ENCODE data around the gene UBE3B.

Gene UBE3B

DNA sequence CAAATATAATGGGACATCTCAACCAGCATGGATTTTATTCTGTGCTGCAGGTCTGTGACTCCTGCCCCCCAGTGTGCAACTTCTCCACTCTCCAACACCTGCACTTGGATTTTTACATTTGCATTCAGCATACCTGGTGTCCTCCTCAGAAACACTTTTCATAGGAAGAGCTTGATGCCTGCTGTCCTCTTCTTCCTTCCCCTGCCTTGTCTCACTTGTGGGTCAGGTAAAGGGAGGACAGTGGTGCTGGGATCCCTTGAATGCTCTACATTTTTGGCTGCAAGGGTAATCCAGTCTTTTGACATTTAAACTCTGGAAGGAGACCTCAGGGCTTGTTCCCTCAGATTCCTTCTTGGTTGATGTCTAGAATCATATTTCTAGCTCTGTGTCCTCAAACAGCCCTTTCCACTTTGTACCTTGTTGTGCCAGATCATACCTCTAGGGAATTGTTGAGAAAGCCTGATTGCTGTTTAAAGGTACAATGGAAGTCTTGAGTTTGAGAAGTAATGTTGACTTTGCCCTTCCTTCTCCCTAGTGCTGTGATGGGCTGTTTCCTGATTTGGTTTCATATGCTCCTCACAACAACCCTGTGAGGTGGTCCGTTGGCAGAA, 12.6 kb downstream of the UBE3B start:
- no peak for DNase-seq (ENCODE audit: low read depth, low spot score)
- no peak overlapping the region for H3K27ac ChIP-seq

DNA sequence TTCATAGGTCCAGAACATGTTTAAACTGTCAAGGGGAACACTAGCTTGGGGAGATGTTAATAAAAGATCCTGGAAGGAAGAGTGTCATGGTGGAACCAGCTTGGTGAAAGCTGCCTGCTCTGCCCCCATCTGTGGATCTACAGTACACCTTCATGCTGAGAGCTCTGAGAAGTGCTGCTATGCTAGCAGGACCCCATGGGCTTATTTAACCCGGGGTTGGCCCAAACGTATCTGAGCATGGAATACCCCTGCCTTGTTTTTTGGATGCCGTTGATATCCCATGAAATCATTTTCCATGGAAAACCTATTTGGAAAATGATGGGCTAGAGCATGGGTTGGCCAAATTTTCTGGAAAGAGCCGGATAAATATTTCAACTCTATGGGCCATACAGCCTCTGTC, 14.2 kb downstream of the UBE3B start:
- H3K27ac ChIP-seq: no peak overlapping the region
- DNase-seq (ENCODE audit: low read depth, low spot score): no peak

DNA sequence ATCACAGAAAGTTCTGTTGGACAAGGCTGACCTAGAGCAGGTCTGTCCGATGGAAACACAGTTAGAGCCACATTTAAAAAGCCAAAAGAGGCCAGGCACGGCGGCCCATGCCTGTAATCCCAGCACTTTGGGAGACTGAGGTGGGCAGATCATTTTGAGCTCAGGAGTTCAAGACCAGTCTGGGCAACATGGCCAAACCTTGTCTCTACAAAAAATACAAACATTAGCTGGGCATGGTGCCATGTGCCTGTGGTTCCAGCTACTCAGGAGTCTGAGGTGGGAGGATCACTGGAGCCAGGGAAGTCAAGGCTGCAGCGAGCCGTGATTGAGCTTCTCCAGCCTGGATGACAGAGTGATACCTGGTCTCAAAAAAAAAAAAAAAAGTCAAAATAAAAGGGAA, 14.9 kb downstream of the UBE3B start:
- H3K27ac ChIP-seq: no peak overlapping the region

DNA sequence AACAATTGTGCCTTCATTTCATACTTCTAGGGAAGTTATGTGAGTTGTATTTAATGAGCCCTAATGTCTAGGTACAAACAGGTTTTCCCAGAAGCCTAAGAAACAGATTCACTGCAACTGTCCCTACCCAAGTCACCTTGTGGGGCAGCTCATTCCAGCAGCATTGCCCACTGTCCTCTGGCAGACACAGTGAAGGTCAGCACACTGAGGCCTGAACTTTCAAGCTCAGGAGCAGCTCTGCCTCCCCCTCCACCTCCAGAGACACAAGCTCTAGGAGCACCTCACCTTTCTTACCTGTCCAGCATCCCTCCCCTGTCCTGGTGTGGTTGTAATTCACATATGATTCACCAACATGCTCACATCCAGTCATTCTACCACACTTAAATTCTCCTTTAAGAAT, 15.7 kb downstream of the UBE3B start:
- H3K27ac ChIP-seq: no peak overlapping the region
- DNase-seq (ENCODE audit: low read depth, low spot score): no peak

More for the DNA sequence above, 14.9 kb downstream of the UBE3B start:
- DNase-seq (ENCODE audit: low read depth, low spot score): no peak

DNA sequence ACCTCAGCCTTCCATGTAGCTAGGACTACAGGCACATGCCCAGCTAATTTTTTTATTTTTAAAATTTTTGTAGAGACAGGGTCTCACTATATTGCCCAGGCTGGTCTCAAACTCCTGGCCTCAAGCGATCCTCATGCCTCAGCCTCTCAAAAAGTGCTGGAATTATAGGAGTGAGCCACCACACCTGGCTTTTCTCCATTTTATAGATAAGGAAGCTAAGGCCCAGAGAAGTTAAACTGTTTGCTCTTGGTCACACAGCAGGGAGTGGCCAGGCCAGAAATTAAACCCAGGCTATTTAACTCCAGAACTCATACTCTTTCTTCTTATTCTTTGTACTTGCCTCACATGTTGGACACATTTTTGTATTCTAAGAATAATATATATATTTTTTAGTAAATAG, 16.5 kb downstream of the UBE3B start:
- DNase-seq (ENCODE audit: low read depth, low spot score): no peak
- H3K27ac ChIP-seq: no peak overlapping the region

DNA sequence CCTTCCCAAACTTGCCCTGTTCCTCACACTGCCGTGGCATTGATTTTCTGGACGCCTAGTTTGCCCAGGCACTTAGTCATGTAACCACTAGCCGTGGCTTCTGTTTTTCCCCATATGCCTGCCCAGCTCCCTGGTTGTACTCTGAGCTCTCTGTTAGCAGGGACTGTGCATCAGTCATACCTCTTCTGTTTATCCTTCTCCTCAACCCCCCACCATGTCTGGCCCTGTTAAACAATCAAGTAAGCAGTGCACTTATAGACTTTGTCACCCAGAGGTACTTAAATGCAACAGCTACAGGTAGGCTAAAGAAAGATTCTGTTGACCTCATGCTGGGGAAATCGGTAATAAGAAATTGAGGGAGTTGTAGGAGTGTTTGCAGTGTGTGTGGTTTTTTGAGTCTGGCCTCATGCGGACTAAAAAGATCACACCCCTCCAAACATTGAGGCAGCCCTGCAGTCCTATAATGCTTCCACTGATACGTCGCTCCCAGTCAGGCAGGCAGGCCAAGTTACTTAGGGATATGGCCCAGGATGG, 17.0 kb downstream of the UBE3B start:
- no peak overlapping the region for H3K27ac ChIP-seq
- no peak for DNase-seq (ENCODE audit: low read depth, low spot score)

DNA sequence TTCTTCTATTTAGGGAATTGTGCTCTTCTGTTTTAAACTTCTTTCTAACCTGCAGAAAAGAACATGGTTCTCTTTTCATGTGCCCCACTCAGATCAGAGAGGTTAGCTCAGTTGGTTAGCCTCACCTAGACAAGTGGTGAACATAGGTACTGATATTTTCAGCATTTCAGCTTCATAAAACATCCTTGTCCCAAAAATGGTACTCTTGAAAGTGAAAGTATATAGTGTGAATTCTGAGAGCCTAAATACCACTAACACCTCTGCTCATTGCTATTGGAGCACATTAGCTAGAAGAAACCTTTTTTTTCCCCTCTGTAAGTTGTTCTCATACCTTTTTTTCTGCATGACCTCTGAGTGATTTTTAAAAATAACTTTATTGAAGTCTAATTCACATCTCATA, 17.6 kb downstream of the UBE3B start:
- DNase-seq (ENCODE audit: low read depth, low spot score): no peak
- no peak overlapping the region for H3K27ac ChIP-seq

DNA sequence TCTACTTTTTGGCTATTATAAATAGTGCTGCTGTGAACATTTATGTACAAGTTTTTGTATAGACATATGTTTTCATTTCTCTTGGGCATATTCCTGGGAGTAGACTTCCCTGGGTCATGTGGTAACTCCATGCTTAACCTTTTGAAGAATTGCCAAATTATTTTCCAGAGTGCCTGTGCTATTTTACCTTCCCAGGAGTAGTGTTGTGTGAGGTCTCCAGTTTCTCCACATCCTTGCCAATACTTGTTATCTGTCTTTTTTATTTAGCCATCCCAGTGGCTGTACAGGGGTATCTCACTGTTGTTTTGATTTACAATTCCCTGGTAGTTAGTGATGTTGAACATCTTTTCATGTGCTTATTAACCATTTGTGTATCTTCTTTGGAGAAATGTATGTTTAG, 18.9 kb downstream of the UBE3B start:
- no peak overlapping the region for H3K27ac ChIP-seq
- DNase-seq (ENCODE audit: low read depth, low spot score): no peak

DNA sequence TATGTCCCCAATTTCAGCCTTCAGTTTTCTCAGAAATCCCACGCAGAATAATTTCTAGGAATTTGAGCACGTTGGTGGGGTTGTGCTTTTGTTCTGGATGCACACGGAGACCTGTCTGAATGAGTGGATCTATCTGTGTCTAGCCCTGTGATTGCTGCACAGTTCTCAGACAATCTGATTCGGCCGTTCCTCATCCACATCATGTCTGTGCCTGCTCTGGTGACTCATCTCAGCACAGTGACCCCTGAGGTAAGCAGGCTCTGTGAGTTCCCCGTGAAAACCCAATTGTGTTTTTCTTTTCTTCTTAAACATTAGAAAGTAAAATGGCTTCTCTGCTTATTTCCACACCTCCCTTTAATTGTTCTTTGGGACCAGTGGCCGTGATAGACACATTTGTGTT, 20.2 kb downstream of the UBE3B start:
- H3K27ac ChIP-seq: peak overlapping the region; percentile 19
- peak; percentile 59 for DNase-seq (ENCODE audit: low read depth, low spot score)

DNA sequence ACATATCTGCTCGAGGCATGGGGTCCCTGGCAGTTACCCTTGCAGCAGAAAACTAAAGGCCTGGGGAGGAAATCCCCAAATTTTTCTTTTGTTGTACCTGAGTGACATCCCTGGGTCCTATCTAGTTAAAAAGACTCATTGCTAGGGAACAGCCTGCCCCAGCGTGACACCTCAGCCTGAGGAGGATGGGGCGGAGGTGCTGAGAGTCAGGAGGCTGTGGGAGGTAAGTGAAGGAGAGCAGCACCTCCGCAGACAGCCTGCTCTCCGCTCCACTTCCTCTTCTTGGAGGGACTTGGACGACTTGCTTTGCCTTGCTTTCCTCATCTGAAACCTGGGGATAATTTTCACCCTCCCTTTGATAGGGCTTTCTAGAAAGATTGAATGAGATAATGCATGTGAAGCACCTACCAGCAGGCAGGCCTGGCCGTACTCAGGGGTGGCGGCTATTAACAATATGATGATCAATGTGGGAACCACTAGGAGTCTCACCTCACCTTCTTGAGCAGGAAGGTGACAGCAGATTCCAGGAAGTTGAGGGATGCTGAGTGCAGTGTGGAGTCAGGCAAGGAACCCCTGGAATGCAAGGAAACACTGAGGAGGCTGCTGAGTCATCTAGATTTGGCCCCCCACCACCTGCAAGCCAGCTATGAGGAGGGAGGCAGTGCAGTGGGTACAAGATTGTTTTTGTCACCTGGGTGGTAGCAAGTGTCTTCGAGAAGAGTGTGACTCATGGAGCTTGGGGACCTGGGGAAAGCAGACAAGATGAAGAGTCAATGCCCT, 23.2 kb downstream of the UBE3B start:
- DNase-seq (ENCODE audit: low read depth, low spot score): no peak

DNA sequence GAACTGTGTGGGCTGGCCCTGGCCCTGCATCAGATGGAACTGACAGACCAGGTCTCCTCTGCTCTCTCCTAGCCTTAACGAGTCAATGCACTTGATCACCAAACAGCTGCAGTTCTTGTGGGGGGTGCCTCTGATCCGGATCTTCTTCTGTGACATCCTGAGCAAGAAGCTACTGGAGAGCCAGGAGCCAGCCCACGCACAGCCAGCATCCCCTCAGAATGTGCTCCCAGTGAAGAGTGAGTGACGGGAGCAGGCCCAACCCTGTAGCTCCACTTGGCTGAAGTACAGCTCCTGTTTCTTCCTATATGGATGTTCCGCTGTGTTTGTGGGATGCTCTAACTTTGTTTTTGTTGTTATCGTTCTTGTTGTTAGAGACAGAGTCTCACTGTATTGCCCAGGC, 23.9 kb downstream of the UBE3B start:
- DNase-seq (ENCODE audit: low read depth, low spot score): no peak

More for the DNA sequence above, 23.2 kb downstream of the UBE3B start:
- no peak overlapping the region for H3K27ac ChIP-seq

DNA sequence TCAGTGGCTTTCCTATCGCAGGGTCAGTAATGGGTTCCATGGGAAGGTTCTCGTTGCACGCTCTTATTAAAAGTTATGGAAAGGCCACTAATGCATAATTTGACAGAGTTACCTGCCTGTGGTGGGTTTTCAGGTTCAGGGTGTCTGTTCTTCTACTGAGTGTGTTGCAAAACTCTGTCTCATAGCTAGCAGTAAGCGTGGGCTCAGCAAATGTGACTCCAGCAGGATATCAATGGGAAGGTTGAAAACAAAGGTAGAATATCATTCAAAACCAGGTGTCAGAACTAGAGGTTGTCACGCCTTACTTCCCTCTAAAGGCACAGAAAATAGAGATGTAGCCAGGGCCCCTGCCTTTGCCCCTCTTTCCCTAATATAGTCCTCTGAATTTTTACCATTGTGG, 24.9 kb downstream of the UBE3B start:
- no peak overlapping the region for H3K27ac ChIP-seq
- DNase-seq (ENCODE audit: low read depth, low spot score): no peak

More for the DNA sequence above, 23.9 kb downstream of the UBE3B start:
- H3K27ac ChIP-seq: no peak overlapping the region

DNA sequence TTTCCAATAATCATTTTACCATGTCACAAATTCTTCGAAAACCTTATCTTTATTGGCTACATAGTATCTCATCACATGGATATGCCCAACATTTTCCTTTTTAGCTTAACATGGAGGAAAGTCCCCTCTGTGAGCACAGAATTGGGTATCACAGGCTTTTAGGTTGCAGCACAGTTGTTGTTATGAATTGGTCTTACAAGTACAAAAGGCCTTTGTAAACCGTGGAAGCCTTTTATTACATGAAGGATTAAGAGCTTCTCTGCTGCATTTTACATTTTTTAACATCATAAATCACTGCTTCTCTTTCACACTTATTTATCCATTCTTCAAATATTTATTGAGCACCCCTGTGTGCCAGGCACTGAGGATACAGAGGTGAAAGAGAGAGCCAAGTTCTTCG, 26.2 kb downstream of the UBE3B start:
- H3K27ac ChIP-seq: no peak overlapping the region
- DNase-seq (ENCODE audit: low read depth, low spot score): no peak

DNA sequence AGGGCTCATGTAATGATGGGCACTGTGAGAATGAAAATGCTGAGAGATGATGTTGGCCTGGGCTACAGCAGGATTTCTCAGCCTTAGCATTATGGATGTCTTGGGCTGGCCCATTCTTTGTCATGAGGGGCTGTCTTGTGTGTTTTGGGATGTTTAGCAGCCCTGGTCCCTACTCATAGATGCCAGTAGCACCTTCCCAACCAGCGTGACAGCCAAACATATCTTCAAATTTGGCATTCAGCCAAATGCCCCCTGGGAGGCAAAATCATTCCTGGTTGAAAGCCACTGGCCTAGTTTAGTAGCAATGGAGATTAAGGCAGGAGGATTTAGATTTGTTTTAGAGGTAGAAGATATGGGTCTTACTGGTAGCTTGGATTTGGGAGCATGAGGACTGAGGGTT, 26.6 kb downstream of the UBE3B start:
- no peak for DNase-seq (ENCODE audit: low read depth, low spot score)
- H3K27ac ChIP-seq: no peak overlapping the region

DNA sequence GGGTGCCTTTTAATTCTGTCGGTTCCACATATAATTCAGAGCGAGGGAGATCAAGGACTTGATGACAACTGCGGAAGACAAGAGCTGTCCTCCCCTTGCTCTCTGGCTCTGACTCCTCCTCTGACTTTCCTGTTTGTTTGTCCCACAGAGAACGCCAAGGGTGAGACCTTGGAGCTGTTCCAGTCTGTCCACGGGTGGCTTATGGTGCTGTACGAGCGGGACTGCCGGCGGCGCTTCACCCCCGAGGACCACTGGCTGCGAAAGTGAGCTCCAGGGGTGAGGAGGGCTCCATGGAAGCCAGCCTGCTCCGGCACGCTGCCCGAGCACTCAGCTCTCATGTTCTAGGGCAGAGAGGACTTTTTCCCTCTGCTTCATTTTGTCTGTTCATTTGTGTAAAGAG, 32.8 kb downstream of the UBE3B start:
- H3K27ac ChIP-seq: no peak overlapping the region
- DNase-seq (ENCODE audit: low read depth, low spot score): no peak

DNA sequence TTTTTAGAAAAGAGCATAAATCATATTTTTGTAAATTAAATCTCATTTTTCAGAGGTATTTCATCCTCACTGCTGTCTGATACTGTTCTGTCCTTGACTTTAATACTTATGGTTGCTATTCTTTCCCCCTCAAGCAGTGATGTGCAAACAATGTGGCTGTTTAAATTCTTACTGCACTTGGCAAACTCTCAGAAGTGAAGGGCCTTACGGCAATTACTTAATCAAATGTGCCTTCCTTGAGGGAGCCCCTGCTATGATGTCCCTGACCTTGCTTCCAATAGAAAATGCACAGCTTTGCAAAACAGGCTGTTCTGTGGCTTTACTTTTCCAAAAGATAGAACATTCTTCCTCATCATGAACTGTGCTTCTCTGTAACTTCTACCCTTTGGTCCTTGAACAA, 35.2 kb downstream of the UBE3B start:
- H3K27ac ChIP-seq: no peak overlapping the region
- no peak for DNase-seq (ENCODE audit: low read depth, low spot score)

DNA sequence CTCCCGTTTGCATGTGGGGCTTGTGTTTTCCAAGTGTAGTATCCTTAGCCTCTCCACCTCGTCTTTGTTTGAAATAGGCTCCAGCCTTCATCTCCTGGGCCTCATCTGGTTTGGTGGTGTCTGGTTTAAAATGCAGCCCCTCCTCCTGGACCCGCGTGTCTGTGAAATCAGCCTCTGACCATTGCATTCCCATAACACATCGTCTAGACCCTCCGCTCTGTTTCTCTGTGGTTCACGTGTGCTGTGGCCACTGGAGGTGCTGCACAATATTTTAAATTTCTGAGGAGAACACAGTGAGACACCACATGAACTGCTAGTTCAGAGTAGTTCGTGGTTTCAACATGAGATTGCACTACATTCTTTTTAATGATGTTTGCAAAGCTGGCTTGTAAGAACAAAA, 35.6 kb downstream of the UBE3B start:
- no peak for DNase-seq (ENCODE audit: low read depth, low spot score)

DNA sequence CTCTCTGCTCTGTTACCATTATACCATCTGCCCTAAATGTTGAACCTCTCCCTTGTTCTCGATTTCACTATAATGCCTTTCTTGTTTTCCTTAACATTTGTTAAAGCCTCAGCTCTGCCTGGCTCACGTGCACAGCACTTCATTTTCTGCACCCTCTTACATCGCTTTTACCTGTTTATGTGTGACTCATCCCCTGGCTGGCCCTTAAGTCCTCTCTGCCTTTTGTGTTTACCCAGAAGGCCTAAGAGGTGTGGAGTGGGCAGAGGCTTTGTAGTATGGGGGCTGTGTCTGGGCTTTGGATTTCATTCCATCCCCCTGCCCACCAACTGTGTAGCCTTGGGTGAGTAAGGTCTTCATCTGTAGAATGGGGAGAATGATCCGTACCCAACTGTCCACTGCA, 36.5 kb downstream of the UBE3B start:
- no peak overlapping the region for H3K27ac ChIP-seq
- DNase-seq (ENCODE audit: low read depth, low spot score): no peak

More for the DNA sequence above, 35.6 kb downstream of the UBE3B start:
- no peak overlapping the region for H3K27ac ChIP-seq

DNA sequence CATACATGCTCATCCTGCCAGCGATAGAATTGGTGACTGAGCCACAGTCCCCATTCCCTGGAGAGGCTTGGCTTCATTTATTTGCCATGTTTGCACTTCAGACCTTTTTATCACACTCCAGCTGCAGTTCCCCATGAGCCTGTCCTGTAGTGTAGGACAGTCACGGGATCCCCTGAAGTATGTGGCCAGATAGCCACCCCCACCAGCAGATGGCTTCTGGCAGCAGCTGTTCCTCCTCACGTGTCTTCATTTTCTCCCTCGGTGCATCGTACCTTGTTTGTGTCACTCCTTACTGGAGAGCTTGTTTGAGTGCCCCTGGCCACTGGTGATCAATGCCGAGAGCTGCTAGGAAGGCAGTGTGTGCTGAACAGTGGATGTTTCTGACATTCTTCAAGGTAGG, 40.2 kb downstream of the UBE3B start:
- no peak overlapping the region for H3K27ac ChIP-seq

DNA sequence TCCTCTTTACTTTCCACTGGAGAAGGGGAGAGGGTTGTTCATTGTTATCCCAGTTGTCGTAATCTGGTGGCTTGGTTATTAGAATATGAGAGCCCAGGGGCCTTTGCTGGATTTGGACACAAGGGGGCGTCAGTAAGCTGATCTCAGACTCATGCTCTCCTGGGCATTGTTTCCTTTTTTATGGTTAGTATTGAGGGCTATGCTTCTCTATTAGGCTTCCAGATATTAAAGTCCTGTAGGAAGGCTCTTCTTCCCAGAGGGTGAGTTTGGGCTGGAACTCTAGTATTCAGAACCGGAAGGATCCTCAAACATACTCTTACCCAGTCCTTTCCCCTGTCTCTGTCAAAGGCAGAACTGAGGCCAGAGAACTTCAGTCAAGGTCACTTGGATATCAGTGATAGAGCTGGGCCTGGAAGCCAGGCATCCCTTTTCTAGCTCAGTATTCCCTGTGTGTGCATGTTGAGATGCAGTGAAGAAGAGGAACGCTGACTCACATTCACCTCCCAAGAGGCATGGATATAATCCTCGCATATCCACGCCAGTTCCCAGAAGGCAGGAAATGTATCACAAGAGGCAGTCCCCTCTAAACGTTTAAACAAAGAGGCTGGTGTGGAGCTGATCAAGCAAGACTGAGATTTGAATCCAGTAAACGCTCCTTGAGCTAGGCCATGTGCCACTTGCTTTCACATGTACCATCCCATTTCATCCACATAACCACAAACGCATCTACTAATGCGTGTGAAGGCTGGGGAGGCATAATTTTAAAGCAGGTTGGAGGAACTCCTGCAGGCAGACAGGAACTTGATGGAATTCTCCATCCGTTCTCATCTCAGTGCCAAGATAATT, 41.6 kb downstream of the UBE3B start:
- DNase-seq (ENCODE audit: low read depth, low spot score): no peak
- H3K27ac ChIP-seq: no peak overlapping the region

More for the DNA sequence above, 40.2 kb downstream of the UBE3B start:
- DNase-seq (ENCODE audit: low read depth, low spot score): no peak

DNA sequence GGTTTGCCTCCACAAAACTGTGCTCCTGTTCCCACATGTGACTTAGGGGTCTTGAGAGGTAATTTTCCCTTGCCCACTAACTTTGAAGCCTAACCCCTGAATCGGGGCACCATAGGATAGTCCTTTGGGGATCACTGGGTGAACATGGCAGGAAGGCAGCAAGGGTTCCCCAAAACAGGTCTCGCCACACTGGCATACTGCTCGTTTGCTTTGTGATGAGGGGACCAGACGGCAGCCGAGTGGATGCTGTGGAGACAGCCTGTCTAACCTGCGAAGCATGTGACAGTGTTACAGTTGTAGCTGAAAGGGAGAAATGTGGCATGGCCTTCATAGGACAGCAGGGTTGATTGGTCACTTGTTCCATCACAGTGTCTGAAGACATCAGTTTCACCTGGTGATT, 42.4 kb downstream of the UBE3B start:
- DNase-seq (ENCODE audit: low read depth, low spot score): no peak
- no peak overlapping the region for H3K27ac ChIP-seq
